IMR-90 (cell line): ENCODE measurements around the gene MRPL1. TPM values are rescaled to one million over a fixed set of nuclear protein-coding genes. Genes with fewer than 3 reads are reported as not detected.

ENCODE experiments used
- ATAC-seq: fragments of 200-7000 bp; cut with Tn5 transposase; 2 replicates; pipeline ENCODE4 v1.9.1; 2020; ENCODE audit warnings: low read depth, mild to moderate bottlenecking, moderate library complexity
- BruUV-seq: library from RNA; stranded (reverse); fragments of 400-500 nt; replicated peaks from 2 replicates; lab custom pipeline; 2021; lab: Mats Ljungman, UMichigan
- CTCF ChIA-PET: fragments of 300-600 bp; formaldehyde crosslinking; extraction: SDS; loops from one replicate; lab custom pipeline; 2021; ENCODE audit warnings: antibody characterized with exemption; lab: Yijun Ruan, JAX
- POLR2A ChIA-PET: fragments of 300-600 bp; sonication (Branson Sonifier 250); formaldehyde crosslinking; loops from one replicate; lab custom pipeline; 2022; ENCODE audit warnings: antibody characterized with exemption; ENCODE audit not compliant: unreplicated experiment; lab: Charles Lee
- DNase-seq: peaks from one replicate; pipeline ENCODE4 v3.0.0; 2013
- H2AFZ ChIP-seq: replicated peaks from 2 replicates; pipeline ENCODE3; 2013; ENCODE audit warnings: low read length, mild to moderate bottlenecking; ENCODE audit not compliant: poor library complexity
- H2AK5ac ChIP-seq: 2 replicates; pipeline ENCODE4 v1.6.1; 2013; ENCODE audit warnings: low read depth, low read length, inconsistent platforms
- H2AK9ac ChIP-seq: replicated peaks from 2 replicates; pipeline ENCODE3; 2013; ENCODE audit warnings: mild to moderate bottlenecking, low read depth, low read length, moderate library complexity; ENCODE audit not compliant: poor library complexity
- H2BK120ac ChIP-seq: 2 replicates; pipeline ENCODE4 v1.6.1; 2013; ENCODE audit warnings: low read depth, low read length, inconsistent platforms
- H2BK15ac ChIP-seq: 3 replicates; pipeline ENCODE4 v1.6.1; 2013; ENCODE audit warnings: low read depth, low read length, inconsistent platforms
- H2BK20ac ChIP-seq: 2 replicates; pipeline ENCODE4 v1.6.1; 2013; ENCODE audit warnings: low read depth, mild to moderate bottlenecking, inconsistent platforms, low read length, moderate library complexity
- H2BK5ac ChIP-seq: 2 replicates; pipeline ENCODE4 v1.6.1; 2013; ENCODE audit warnings: mild to moderate bottlenecking, low read depth, low read length, inconsistent platforms; ENCODE audit not compliant: poor library complexity, severe bottlenecking
- H3K14ac ChIP-seq: replicated peaks from 2 replicates; pipeline ENCODE4 v1.6.1; 2013; ENCODE audit warnings: low read depth, low read length, inconsistent platforms
- H3K18ac ChIP-seq: 2 replicates; pipeline ENCODE4 v1.6.1; 2013; ENCODE audit warnings: low read depth, low read length, control low read depth
- H3K23ac ChIP-seq: 2 replicates; pipeline ENCODE4 v1.6.1; 2013; ENCODE audit warnings: low read depth, low read length, inconsistent platforms
- H3K27ac ChIP-seq: 2 replicates; pipeline ENCODE4 v1.5.1; 2013; ENCODE audit warnings: mild to moderate bottlenecking, control low read depth, low read length; ENCODE audit not compliant: insufficient read depth
- H3K27me3 ChIP-seq: 2 replicates; pipeline ENCODE4 v1.6.1; 2013; ENCODE audit warnings: low read length; ENCODE audit not compliant: control insufficient read depth, insufficient read depth
- H3K36me3 ChIP-seq: 2 replicates; pipeline ENCODE4 v1.6.1; 2013; ENCODE audit warnings: low read length, mixed read lengths; ENCODE audit not compliant: control insufficient read depth, insufficient read depth
- H3K4ac ChIP-seq: 2 replicates; pipeline ENCODE4 v1.6.1; 2013; ENCODE audit warnings: low read depth, low read length, inconsistent platforms
- H3K4me1 ChIP-seq: 2 replicates; pipeline ENCODE4 v1.6.1; 2013; ENCODE audit warnings: low read length, mixed read lengths; ENCODE audit not compliant: control insufficient read depth, insufficient read depth
- H3K4me2 ChIP-seq: 2 replicates; pipeline ENCODE4 v1.6.1; 2013; ENCODE audit warnings: low read depth, mild to moderate bottlenecking, control low read depth, low read length, moderate library complexity
- H3K4me3 ChIP-seq: 2 replicates; pipeline ENCODE4 v1.5.1; 2013; ENCODE audit warnings: low read depth, mild to moderate bottlenecking, control low read depth, low read length, moderate library complexity; ENCODE audit not compliant: insufficient read depth
- H3K56ac ChIP-seq: 2 replicates; pipeline ENCODE4 v1.6.1; 2013; ENCODE audit warnings: low read length, inconsistent platforms; ENCODE audit not compliant: insufficient read depth; ENCODE audit errors: extremely low read depth
- H3K79me1 ChIP-seq, 2 experiments: 2 replicates each; pipeline ENCODE4 v1.6.1; 2013; ENCODE audit warnings: low read length in 2 of 2, inconsistent platforms in 1 of 2, low read depth in 1 of 2
- H3K9ac ChIP-seq: 2 replicates; pipeline ENCODE4 v1.6.1; 2013; ENCODE audit warnings: low read depth, low read length, control low read depth
- H3K9me1 ChIP-seq: 2 replicates; pipeline ENCODE4 v1.6.1; 2013; ENCODE audit warnings: low read length, inconsistent platforms; ENCODE audit not compliant: insufficient read depth
- H3K9me3 ChIP-seq: 2 replicates; pipeline ENCODE4 v1.6.1; 2013; ENCODE audit warnings: low read length; ENCODE audit not compliant: control insufficient read depth, insufficient read depth
- H4K20me1 ChIP-seq: 2 replicates; pipeline ENCODE4 v1.6.1; 2013; ENCODE audit warnings: low read length, inconsistent platforms; ENCODE audit not compliant: insufficient read depth
- H4K5ac ChIP-seq: 2 replicates; pipeline ENCODE4 v1.6.1; 2013; ENCODE audit warnings: mild to moderate bottlenecking, low read depth, low read length, control low read depth
- H4K8ac ChIP-seq, 2 experiments: 2 replicates each; pipeline ENCODE4 v1.6.1; 2013; ENCODE audit warnings: low read depth in 2 of 2, low read length in 2 of 2, control low read depth in 1 of 2, inconsistent platforms in 1 of 2
- H4K91ac ChIP-seq: 2 replicates; pipeline ENCODE4 v1.6.1; 2013; ENCODE audit warnings: low read depth, low read length, inconsistent platforms; ENCODE audit not compliant: insufficient read depth
- BHLHE40 ChIP-seq: fragments of 150-350 bp; IDR thresholded peaks from 2 replicates; pipeline ENCODE4 v1.6.1; 2016; ENCODE audit warnings: mild to moderate bottlenecking, low read depth, low read length
- CEBPB ChIP-seq: IDR thresholded peaks from 2 replicates; pipeline ENCODE4 v1.6.1; 2012; ENCODE audit warnings: low read depth, low read length, improper control_type of control experiment
- CHD1 ChIP-seq: IDR thresholded peaks from 2 replicates; pipeline ENCODE4 v1.6.1; 2012; ENCODE audit warnings: low read depth, low read length, improper control_type of control experiment
- CTCF ChIP-seq: conservative IDR thresholded peaks from 2 replicates; pipeline ENCODE4 v1.5.1; 2012; ENCODE audit warnings: mild to moderate bottlenecking, low read depth, low read length, improper control_type of control experiment
- ELK1 ChIP-seq: fragments of 150-350 bp; IDR thresholded peaks from 2 replicates; pipeline ENCODE4 v1.6.1; 2016; ENCODE audit warnings: low read depth, mild to moderate bottlenecking, low read length, moderate library complexity, borderline replicate concordance
- FOS ChIP-seq: fragments of 150-350 bp; IDR thresholded peaks from 2 replicates; pipeline ENCODE4 v1.6.1; 2016; ENCODE audit warnings: low read depth, low read length
- MAFK ChIP-seq: IDR thresholded peaks from 2 replicates; pipeline ENCODE4 v1.6.1; 2012; ENCODE audit warnings: low read depth, low read length, improper control_type of control experiment
- MAZ ChIP-seq: IDR thresholded peaks from 2 replicates; pipeline ENCODE4 v1.6.1; 2012; ENCODE audit warnings: low read depth, mild to moderate bottlenecking, low read length, improper control_type of control experiment, moderate library complexity, borderline replicate concordance
- MXI1 ChIP-seq: IDR thresholded peaks from 2 replicates; pipeline ENCODE4 v1.6.1; 2012; ENCODE audit warnings: low read depth, mild to moderate bottlenecking, low read length, moderate library complexity, borderline replicate concordance
- NFE2L2 ChIP-seq: fragments of 150-350 bp; IDR thresholded peaks from 2 replicates; pipeline ENCODE4 v1.6.1; 2016; ENCODE audit warnings: low read depth, mild to moderate bottlenecking, low read length
- POLR2A ChIP-seq: IDR thresholded peaks from 2 replicates; pipeline ENCODE4 v1.6.1; 2012; ENCODE audit warnings: mild to moderate bottlenecking, low read depth, low read length
- RAD21 ChIP-seq: IDR thresholded peaks from 2 replicates; pipeline ENCODE4 v1.6.1; 2012; ENCODE audit warnings: low read length, improper control_type of control experiment
- RCOR1 ChIP-seq: IDR thresholded peaks from 2 replicates; pipeline ENCODE4 v1.6.1; 2012; ENCODE audit warnings: mild to moderate bottlenecking, low read length, improper control_type of control experiment; ENCODE audit not compliant: insufficient replicate concordance
- RFX5 ChIP-seq: IDR thresholded peaks from 2 replicates; pipeline ENCODE4 v1.8.0; 2012; ENCODE audit warnings: low read depth, mild to moderate bottlenecking, low read length, moderate library complexity
- SMC3 ChIP-seq: fragments of 150-350 bp; IDR thresholded peaks from 2 replicates; pipeline ENCODE4 v1.6.1; 2016; ENCODE audit warnings: low read depth, mild to moderate bottlenecking, antibody characterized with exemption, low read length, moderate library complexity
- USF2 ChIP-seq: fragments of 150-350 bp; IDR thresholded peaks from 2 replicates; pipeline ENCODE4 v1.6.1; 2017; ENCODE audit warnings: mild to moderate bottlenecking, antibody characterized with exemption, low read length, low read depth
- WGBS, 2 experiments: methylation state at CpG; one replicate each; pipeline versions ENCODE4 v1.1.5 to v1.1.7; 2013; ENCODE audit warnings: missing lambda C conversion rate in 2 of 2; ENCODE audit not compliant: insufficient read length in 1 of 2; ENCODE audit errors: extremely low coverage in 2 of 2; 5-methylcytosine and 5-hydroxymethylcytosine counted together
- dilution Hi-C: fragments of 300-500 bp; cut with HindIII; formaldehyde crosslinking; loops from one replicate; pipeline ENCODE4 v1.14.3; 2018; ENCODE audit warnings: low sequenced_read_pairs; ENCODE audit not compliant: unreplicated experiment
- in situ Hi-C: fragments of 300-500 bp; cut with MboI; formaldehyde crosslinking; loops from 3 replicates; pipeline ENCODE4 v1.14.3; 2019; ENCODE audit warnings: low sequenced_read_pairs, inconsistent platforms, mixed read lengths
- intact Hi-C: fragments of 100-400 bp; cut with micrococcal nuclease; formaldehyde crosslinking; loops from 2 replicates; pipeline ENCODE4 v1.10.0; 2022
- polyA plus RNA-seq, 3 experiments: library from polyadenylated mRNA; depleted of rRNA; stranded (reverse); fragments of >200 nt; gene quantifications; 2 replicates each; pipeline ENCODE4 v1.2.3, GENCODE V29; 2012; ENCODE audit warnings: low replicate concordance in 1 of 3
- total RNA-seq: library from RNA; depleted of rRNA; stranded (reverse); fragments of >200 nt; gene quantifications from 2 replicates; pipeline ENCODE4 v1.2.3, GENCODE V29; 2012

Gene MRPL1
- total and polyA plus RNA-seq, 2 of the 4 experiments (the other 2 are of a cell fraction): 13.4 to 22.5 TPM

- dilution Hi-C loops: no loop called here
- H3K4me2 ChIP-seq: no peak overlapping the region
- H4K91ac ChIP-seq: no peak overlapping the region
- no peak overlapping the region for H2BK5ac ChIP-seq
- no peaks in the 10 kb centered on the region for H3K9me3 ChIP-seq
- no TSS peak for BruUV-seq
- no peak for TF ChIP-seq SMC3
- no peak for TF ChIP-seq CTCF
- TF ChIP-seq RFX5: no peak
- no peak for TF ChIP-seq RAD21
- no peak for TF ChIP-seq BHLHE40
- TF ChIP-seq MXI1: no peak
- no peak for TF ChIP-seq CEBPB
- TF ChIP-seq CHD1: no peak
- TF ChIP-seq POLR2A: no peak
- TF ChIP-seq ELK1: no peak
- no peak for TF ChIP-seq MAZ
- no peak for TF ChIP-seq NFE2L2
- no peak for TF ChIP-seq FOS
- TF ChIP-seq MAFK: no peak
- no peak for TF ChIP-seq RCOR1
- TF ChIP-seq USF2: no peak
- H3K4me1 ChIP-seq: no peaks in the 10 kb centered on the region
- no peak overlapping the region for H4K8ac ChIP-seq
- H2BK15ac ChIP-seq: no peak overlapping the region
- no peak overlapping the region for H3K14ac ChIP-seq
- H3K79me1 ChIP-seq: no peaks in the 10 kb centered on the region
- ChIA-PET CTCF (interaction anchor here (0.5 to 0.6 kb wide), 2 partner anchors 18 to 534 kb away, joined by 3 to 4 read pairs; no protein-coding TSS in a partner anchor), POLR2A (no interaction called here)
- H3K56ac ChIP-seq: no peak overlapping the region
- no peaks in the 10 kb centered on the region for H4K20me1 ChIP-seq
- intact Hi-C loops: no loop called here
- ATAC-seq (no peak), DNase-seq (no peak)
- H2AFZ ChIP-seq: no peak overlapping the region
- H2AK9ac ChIP-seq: no peak overlapping the region
- no peak overlapping the region for H3K9ac ChIP-seq
- no peak overlapping the region for H3K23ac ChIP-seq
- no peak overlapping the region for H3K27ac ChIP-seq
- no CpG with 5 or more reads among the region's 3 CpGs for WGBS, 2 experiments
- H2BK20ac ChIP-seq: no peak overlapping the region
- peaks cover 2% of the 10 kb centered on the region; the same call in 1 of the 2 replicates for H3K27me3 ChIP-seq
- H3K4ac ChIP-seq: no peak overlapping the region
- no peak overlapping the region for H3K4me3 ChIP-seq
- H3K36me3 ChIP-seq: no peaks in the 10 kb centered on the region
- H3K18ac ChIP-seq: no peak overlapping the region
- no peak overlapping the region for H4K5ac ChIP-seq
- H3K9me1 ChIP-seq: no peaks in the 10 kb centered on the region
- in situ Hi-C loops: no loop called here
- H2AK5ac ChIP-seq: no peak overlapping the region
- H2BK120ac ChIP-seq: no peak overlapping the region
Observed at GRCh38 chr4:77845929-77846328, 16.7 kb upstream of the MRPL1 start.
